VCaP (cell line): ENCODE data around the gene CREB3L2.
"Not testable (repeated sequence)": the region's sequence is repeated elsewhere in the genome, so short reads cannot be mapped to it uniquely, and the experiment has no call there.

Experiments
- H3K27ac ChIP-seq: fragments of 450-650 bp; 2 replicates; pipeline ENCODE4 v1.5.1; 2017
- TF ChIP-seq, protein P1 (sequence below): fragments of 450-650 bp; conservative IDR thresholded peaks from 2 replicates; pipeline ENCODE4 v1.5.1; 2017; ENCODE audit warnings: mild to moderate bottlenecking, moderate library complexity

CREB3L2 gene

DNA sequence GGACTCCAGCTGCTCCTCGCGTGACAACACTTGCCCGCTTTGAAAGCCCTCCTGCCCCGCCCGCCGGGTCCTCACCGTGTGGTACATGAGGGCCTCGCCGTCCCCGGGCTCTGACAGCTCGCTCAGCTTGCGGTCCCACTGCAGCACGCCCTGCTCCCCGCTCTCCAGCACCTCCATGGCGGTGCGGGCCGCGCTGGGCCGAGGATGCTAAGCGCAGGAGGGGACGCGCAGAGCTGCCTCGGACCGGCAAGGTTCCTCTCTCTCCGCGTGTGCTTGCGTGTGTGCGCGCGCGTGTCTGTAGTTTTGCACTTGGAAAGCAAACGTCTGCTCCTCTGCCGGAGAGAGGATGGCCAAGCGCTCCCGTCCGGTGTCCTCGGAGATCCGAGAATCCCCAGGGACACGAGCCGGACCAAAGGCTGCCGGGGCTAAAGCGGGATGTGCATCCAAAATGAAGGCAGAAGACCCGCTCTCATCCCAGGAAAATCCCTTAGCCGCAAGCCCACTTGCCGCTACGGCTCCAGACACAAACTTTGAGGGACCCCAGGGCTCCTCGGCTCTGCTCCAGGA, at the start of gene CREB3L2:
Gene CREB3L2, minus strand, starts transcription at position 558 of the 567 bp plus-strand sequence. Its CDS starts 381 bp downstream, at position 177.
- H3K27ac ChIP-seq = peak within 1 kb of the TSS; percentile 78
- TF ChIP-seq, protein P1, sequence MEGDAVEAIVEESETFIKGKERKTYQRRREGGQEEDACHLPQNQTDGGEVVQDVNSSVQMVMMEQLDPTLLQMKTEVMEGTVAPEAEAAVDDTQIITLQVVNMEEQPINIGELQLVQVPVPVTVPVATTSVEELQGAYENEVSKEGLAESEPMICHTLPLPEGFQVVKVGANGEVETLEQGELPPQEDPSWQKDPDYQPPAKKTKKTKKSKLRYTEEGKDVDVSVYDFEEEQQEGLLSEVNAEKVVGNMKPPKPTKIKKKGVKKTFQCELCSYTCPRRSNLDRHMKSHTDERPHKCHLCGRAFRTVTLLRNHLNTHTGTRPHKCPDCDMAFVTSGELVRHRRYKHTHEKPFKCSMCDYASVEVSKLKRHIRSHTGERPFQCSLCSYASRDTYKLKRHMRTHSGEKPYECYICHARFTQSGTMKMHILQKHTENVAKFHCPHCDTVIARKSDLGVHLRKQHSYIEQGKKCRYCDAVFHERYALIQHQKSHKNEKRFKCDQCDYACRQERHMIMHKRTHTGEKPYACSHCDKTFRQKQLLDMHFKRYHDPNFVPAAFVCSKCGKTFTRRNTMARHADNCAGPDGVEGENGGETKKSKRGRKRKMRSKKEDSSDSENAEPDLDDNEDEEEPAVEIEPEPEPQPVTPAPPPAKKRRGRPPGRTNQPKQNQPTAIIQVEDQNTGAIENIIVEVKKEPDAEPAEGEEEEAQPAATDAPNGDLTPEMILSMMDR = no peak

DNA sequence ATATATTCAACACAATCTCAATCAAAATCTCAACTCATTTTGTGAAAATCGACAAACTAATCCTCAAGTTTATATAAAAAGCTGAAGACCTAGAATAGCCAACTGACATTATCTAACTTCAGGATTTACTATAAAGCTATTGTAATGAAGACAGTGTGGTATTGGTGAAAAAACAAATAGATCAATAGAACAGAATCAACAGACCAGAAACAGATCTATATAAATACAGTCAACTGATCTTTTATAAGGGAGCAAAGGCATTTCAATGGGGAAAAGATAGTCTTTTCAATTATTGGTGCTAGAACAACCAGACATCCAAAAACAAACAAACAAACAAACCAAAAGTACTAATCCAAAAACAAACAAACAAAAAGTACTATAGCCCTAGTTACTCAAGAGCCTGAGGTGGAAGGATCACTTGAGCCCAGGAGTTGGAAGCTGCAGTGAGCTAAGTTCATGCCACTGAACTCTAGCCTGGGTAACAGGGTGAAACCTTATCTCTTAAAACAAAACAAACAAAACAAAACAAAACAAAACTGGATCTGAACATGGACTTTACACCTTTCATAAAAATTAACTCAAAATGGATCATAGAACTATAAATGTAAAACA, 47.7 kb upstream of the CREB3L2 start:
- TF ChIP-seq, protein P1 = no peak
- H3K27ac ChIP-seq = no peak overlapping the region

- H3K27ac ChIP-seq = no peak overlapping the region
- TF ChIP-seq, protein P1 = no peak
These were observed 46.0 kb upstream of the CREB3L2 start for GRCh38 chr7:138047907-138048306.

DNA sequence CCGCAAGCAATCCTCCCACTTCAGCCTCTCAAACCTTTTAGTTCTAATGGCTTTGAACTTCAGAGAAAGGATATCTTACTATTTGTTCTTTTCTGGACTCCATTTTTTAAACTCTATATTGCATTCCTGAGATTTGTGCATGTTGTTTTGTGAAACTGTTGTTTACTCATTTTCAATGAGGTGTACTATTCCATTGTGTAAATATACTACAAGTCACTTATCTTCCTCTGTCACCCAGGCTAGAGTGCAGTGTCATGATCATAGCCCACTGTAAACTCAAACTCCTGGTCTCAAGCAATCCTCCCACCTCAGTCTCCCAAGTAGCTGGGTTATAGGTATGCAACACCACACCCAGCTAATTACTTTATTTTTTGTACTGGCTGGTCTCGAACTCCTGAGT, 43.0 kb upstream of the CREB3L2 start:
- H3K27ac ChIP-seq = no peak overlapping the region
- TF ChIP-seq, protein P1 = no peak

- H3K27ac ChIP-seq = not testable (repeated sequence)
These were observed 38.2 kb upstream of the CREB3L2 start for GRCh38 chr7:138040063-138040462.

- H3K27ac ChIP-seq = no peak overlapping the region
- TF ChIP-seq, protein P1 = no peak
These were observed 34.2 kb upstream of the CREB3L2 start for GRCh38 chr7:138036135-138036534.

DNA sequence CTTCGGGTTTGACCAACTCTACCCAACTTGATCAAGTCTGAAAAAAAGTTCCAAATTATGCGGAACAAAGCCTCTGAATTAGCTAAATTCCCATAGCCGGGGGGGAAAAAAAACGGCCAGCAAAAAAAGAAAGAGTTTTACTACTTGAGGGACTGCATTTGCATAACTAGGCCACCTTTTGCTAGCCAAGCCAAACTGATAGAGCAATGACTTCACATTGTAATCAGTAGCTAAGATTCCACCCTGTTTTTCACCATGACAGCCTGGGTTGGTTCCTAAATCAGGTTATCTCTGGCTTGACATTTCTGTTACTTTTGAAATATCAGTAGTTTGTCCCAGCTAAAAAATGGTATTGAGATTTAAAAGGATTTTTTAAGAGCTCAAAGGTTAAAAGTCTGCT, 31.4 kb upstream of the CREB3L2 start:
- H3K27ac ChIP-seq = no peak overlapping the region
- TF ChIP-seq, protein P1 = no peak

- TF ChIP-seq, protein P1 = no peak
- no peak overlapping the region for H3K27ac ChIP-seq
These were observed 30.9 kb upstream of the CREB3L2 start for GRCh38 chr7:138032770-138033169.
